Activated CD8-positive, alpha-beta T cell treated with anti-CD3 and anti-CD28 coated beads for 36 hours (primary cell): ENCODE data around the gene ZNF821. TPM values are rescaled to one million over a fixed set of nuclear protein-coding genes. Genes with fewer than 3 reads are reported as not detected.

Source experiments
- ATAC-seq: fragments of 200-7000 bp; cut with Tn5 transposase; one replicate; pipeline ENCODE4 v1.10.0; 2021; ENCODE audit warnings: mild to moderate bottlenecking, moderate library complexity
- CTCF ChIA-PET: fragments of 350-600 bp; sonication (Branson Sonifier 250); formaldehyde crosslinking; loops from one replicate; lab custom pipeline; 2021; ENCODE audit warnings: antibody characterized with exemption; lab: Charles Lee
- POLR2A ChIA-PET: fragments of 350-600 bp; sonication (Branson Sonifier 250); formaldehyde crosslinking; loops from one replicate; lab custom pipeline; 2021; ENCODE audit warnings: antibody characterized with exemption; lab: Charles Lee
- DNase-seq: peaks from one replicate; pipeline ENCODE4 v3.0.0-alpha.2; 2020
- H3K27ac Mint-ChIP-seq: one replicate; pipeline ENCODE4 v1.8.0; 2021; ENCODE audit warnings: mild to moderate bottlenecking, mixed read lengths
- H3K27me3 Mint-ChIP-seq: one replicate; pipeline ENCODE4 v1.8.0; 2021; ENCODE audit warnings: mixed read lengths
- H3K36me3 Mint-ChIP-seq: one replicate; pipeline ENCODE4 v1.8.0; 2021; ENCODE audit warnings: low read depth, mixed read lengths
- H3K4me1 Mint-ChIP-seq: one replicate; pipeline ENCODE4 v1.8.0; 2021; ENCODE audit warnings: low read depth, mixed read lengths
- H3K4me3 Mint-ChIP-seq: one replicate; pipeline ENCODE4 v1.8.0; 2021; ENCODE audit warnings: mild to moderate bottlenecking, moderate library complexity, mixed read lengths
- H3K9me3 Mint-ChIP-seq: one replicate; pipeline ENCODE4 v1.8.0; 2021; ENCODE audit warnings: mixed read lengths
- CTCF ChIP-seq: fragments of 200-600 bp; IDR thresholded peaks from one replicate; pipeline ENCODE4 v1.8.0; 2022; ENCODE audit warnings: antibody characterized with exemption, mild to moderate bottlenecking
- intact Hi-C: fragments of 100-400 bp; cut with micrococcal nuclease; formaldehyde crosslinking; loops from one replicate; pipeline ENCODE4 v1.10.0; 2022
- total RNA-seq, 2 experiments: library from RNA; stranded (reverse); gene quantifications; one replicate each; pipeline ENCODE4 v1.2.3, GENCODE V29; 2021

Gene ZNF821
- total RNA-seq, 2 experiments from 2014 or later: 5.6 to 6.2 TPM

GRCh38 chr16:71923941-71924690 is 40.1 kb upstream of the ZNF821 start:
- H3K27ac Mint-ChIP-seq: no peak overlapping the region
- no peaks in the 10 kb centered on the region for H3K9me3 Mint-ChIP-seq
- DNase-seq (no peak), ATAC-seq (no peak)
- H3K27me3 Mint-ChIP-seq: no peaks in the 10 kb centered on the region
- H3K4me3 Mint-ChIP-seq: no peak overlapping the region
- H3K4me1 Mint-ChIP-seq: peaks cover 10% of the 10 kb centered on the region
- ChIA-PET CTCF (interaction anchor here (1.2 to 1.3 kb wide), 2 partner anchors 13 to 38 kb away, joined by 3 to 4 read pairs; no protein-coding TSS in a partner anchor), POLR2A (interaction anchor here (0.6 to 1.2 kb wide), 2 partner anchors 11 to 199 kb away, joined by 3 read pairs; partner anchors contain the start of gene PHLPP2)
- no peak for TF ChIP-seq CTCF
- H3K36me3 Mint-ChIP-seq: peaks cover 67% of the 10 kb centered on the region
- intact Hi-C loops: no loop called here

DNA sequence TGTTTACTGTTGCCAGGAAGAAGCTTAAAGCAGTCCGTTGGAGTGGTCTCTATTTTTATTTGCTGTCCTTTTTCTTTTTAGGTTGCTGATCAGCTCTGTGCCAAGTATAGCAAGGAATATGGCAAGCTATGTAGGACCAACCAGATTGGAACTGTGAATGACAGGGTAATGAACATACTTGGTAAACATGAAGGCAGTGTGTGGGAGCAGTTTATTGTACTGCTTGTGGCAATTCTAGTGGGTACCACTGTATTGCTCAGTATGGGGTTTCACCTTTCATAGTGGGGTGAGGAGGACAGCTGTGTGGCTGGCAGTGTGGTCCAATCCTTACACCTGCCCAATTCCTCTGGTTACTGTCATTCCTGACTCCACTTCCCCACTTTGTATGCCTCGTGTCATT is 36.7 kb upstream of the ZNF821 start:
- no peaks in the 10 kb centered on the region for H3K27me3 Mint-ChIP-seq
- no peaks in the 10 kb centered on the region for H3K9me3 Mint-ChIP-seq
- H3K27ac Mint-ChIP-seq: peak overlapping the region; percentile 18
- H3K4me3 Mint-ChIP-seq: no peak overlapping the region
- intact Hi-C loops: no loop called here
- no peak for TF ChIP-seq CTCF
- CTCF ChIA-PET: interaction anchor here (3.0 kb wide), 1 partner anchor 41 kb away, joined by 9 read pairs; no protein-coding TSS in a partner anchor
- POLR2A ChIA-PET: no interaction called here
- peaks cover 12% of the 10 kb centered on the region for H3K4me1 Mint-ChIP-seq
- no peak for DNase-seq
- no peak for ATAC-seq
- H3K36me3 Mint-ChIP-seq: peaks cover 72% of the 10 kb centered on the region

DNA sequence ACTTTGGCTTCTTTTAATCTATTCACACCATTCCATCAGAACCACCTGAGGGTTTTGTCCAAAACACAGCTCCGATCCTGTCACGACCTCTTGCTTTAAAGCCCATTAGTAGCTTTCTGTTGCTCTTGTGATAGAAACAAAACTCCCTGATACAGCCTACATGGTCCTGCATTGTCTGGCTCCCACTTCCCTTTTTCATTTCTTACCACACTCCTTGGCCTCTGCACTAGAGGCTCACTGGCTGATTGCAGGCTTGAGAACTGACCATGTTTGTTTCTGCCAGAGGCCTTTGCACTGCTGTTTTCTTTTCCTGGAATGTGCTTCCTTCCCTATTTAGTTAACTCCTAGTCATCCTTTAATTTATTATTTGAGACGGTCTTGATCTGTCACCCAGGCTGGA is 35.1 kb upstream of the ZNF821 start:
- ChIA-PET CTCF (interaction anchor here (1.4 kb wide), 1 partner anchor 37 kb away, joined by 5 read pairs; no protein-coding TSS in a partner anchor), POLR2A (interaction anchor here (1.6 kb wide), 1 partner anchor 35 kb away, joined by 4 read pairs; the partner anchor contains the start of gene ZNF821)
- no peak for TF ChIP-seq CTCF
- ATAC-seq: no peak
- H3K4me3 Mint-ChIP-seq: no peak overlapping the region
- peaks cover 73% of the 10 kb centered on the region for H3K36me3 Mint-ChIP-seq
- no peaks in the 10 kb centered on the region for H3K9me3 Mint-ChIP-seq
- peaks cover 27% of the 10 kb centered on the region for H3K4me1 Mint-ChIP-seq
- no peaks in the 10 kb centered on the region for H3K27me3 Mint-ChIP-seq
- H3K27ac Mint-ChIP-seq: no peak overlapping the region
- intact Hi-C loops: no loop called here
- DNase-seq: no peak

DNA sequence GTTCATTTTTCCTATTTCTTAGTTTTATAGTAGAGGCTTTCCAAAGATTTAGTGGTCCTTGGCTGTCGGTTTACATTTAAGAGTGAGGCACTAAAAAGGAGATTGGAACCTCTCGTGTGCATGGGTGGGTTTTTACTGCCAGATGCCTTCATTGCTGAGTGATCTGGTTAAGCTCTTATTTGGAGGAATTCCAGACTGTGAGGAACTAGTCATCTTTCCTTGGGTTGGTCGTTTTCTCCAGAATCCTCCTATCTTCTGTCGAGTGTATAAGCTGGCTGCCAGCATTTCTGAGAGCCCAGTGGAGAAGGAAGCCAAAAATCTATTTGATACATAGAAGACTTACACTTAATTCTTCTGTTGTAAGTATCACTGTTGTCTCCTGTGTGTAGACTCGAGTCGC is 33.9 kb upstream of the ZNF821 start:
- Mint-ChIP-seq H3K4me3 (no peak overlapping the region), H3K27me3 (no peaks in the 10 kb centered on the region), H3K27ac (no peak overlapping the region), H3K36me3 (peaks cover 71% of the 10 kb centered on the region), H3K4me1 (peaks cover 34% of the 10 kb centered on the region), H3K9me3 (no peaks in the 10 kb centered on the region)
- TF ChIP-seq CTCF: no peak
- DNase-seq (no peak), ATAC-seq (no peak)
- POLR2A ChIA-PET: interaction anchor here (0.6 kb wide), 1 partner anchor 34 kb away, joined by 3 read pairs; the partner anchor contains the start of gene ZNF821
- intact Hi-C loops: no loop called here
- CTCF ChIA-PET: no interaction called here

DNA sequence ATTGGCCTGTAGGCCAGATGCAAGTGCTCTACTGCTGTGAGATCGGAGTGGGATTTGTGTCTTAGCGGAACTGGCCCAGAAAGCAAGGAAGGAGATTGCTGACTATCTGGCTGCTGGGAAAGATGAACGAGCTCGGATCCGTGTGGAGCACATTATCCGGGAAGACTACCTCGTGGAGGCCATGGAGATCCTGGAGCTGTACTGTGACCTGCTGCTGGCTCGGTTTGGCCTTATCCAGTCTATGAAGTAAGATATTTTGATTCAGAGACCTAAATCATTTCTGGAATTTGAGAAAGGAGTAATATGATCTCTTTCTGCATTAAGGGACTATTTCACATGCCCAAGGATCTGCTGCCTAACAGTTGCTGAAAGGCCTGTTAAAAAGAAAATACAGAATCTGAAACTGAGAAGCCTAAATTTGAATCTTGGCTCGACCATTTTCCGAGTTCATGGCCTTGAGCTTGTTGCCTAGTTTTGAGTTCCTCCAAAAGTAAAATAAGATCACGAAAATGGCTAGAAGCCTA is 32.5 kb upstream of the ZNF821 start:
- Mint-ChIP-seq H3K9me3 (no peaks in the 10 kb centered on the region), H3K27ac (peak overlapping the region; percentile 44), H3K4me1 (peaks cover 43% of the 10 kb centered on the region), H3K27me3 (no peaks in the 10 kb centered on the region), H3K4me3 (no peak overlapping the region), H3K36me3 (peaks cover 68% of the 10 kb centered on the region)
- DNase-seq: no peak
- intact Hi-C loops: no loop called here
- no peak for ATAC-seq
- ChIA-PET POLR2A (interaction anchor here (0.6 to 1.5 kb wide), 3 partner anchors 13 to 571 kb away, joined by 3 read pairs; no protein-coding TSS in a partner anchor), CTCF (interaction anchor here (1.3 to 1.7 kb wide), 2 partner anchors 13 to 45 kb away, joined by 4 to 11 read pairs; no protein-coding TSS in a partner anchor)
- TF ChIP-seq CTCF: no peak
